ENCODE measurements around the gene F3.
"Not testable (repeated sequence)": the region's sequence is repeated elsewhere in the genome, so short reads cannot be mapped to it uniquely, and the experiment has no call there.

The F3 gene

DNA sequence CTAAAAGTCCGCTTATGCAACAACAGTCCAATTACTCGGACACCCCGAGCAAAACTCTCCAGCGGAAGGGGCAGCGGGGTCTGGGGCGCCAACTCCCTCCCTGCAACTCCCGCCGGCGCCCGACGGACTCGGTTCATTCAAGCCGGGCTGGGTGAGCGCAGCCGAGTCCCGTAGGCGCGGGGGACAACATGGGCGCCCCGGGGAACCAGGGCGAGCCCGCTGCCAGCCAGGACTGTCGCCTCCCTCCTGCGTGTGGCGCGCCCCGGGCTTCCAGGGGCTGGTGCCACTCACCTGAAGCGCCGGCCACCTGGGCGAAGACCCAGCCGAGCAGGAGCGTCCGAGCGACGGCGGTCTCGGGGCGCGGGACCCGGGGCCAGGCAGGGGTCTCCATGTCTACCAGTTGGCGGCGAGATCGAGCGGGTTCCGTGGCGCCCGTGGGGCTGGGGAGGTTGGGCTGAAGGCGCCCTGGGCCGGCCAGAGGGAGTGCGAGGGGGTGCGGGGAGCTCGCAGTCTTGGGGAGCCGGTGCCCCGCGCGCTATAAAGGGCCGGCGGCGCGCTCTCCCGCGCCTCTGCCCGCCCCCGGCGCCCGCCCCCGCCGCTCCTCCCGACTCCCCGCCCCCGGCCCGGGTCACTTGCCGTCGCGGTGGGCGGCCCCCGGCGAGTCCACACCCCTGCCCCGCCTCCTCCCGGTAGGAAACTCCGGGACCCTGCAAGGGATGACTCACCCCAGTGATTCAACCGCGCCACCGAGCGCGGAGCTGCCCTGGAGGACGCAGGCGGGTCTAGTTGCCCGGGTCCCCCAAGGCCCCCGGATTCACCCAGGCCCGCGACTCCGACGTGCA is at the start of gene F3:
Gene F3, minus strand, starts transcription at position 514 of the 842 bp plus-strand sequence. Its CDS starts 123 bp downstream, at position 391.
- DNase-seq = peak; percentile 14

DNA sequence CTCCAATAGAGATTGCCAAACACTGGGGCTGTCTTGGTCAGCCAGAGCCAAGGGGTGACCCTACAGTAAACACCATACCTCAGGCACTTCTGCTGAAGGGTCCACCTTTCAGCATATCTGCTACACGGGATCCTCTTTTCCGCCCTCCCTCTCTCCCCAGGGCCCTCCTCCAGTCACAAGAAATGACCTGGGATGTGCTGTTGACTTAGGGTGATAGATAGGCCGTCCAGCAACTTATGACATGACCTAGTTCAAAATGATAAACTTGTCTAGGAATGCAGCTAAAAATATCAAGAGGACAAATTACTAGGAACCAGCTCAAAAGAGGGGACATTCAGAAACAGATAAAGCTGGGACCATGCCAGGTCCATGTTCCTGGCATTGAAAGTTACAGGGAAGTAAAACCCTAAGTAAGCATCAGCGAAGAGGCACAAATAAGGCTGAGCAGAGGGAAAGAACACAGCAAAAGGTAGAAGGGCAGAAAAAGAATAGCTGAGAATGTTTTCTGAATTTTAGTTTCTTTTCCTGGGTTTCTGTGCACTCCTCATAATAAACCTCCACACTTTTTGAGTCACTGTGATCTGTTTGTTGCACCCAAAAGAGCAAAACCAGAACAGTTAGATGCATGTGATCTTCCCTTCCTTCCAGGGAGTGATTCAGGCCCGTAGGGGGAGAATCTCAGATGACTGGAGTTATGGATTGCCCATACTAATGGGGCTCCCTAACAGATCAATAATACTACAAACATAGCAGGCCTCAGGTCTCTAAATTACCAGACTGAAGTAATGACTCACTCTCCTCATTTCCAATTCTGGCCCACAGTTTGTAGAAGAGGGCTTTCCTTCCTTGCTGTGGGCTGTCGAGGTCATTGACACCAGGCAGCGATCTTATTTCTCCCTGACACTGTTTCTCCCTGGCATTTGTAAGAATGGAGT is 48.9 kb upstream of the F3 start:
- DNase-seq = no peak

DNA sequence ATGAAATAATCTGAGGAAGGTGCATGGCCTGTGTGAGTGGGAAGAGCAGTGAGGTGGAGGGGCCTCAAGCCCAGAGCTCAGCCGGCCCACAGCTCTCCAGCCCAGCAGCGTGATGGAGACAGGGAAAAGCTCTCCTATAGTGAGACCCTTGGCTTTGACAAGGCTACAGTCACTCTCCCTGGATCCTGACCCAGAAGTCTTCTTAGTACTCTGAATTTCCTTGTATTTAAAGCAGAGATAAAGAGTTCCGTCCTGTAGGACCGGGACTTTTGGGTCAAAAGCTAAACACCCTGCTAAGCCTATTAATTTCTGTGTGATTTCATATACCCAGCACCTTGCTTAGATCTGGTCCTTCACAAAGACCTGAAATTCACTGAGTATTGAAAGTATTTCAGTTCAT is 48.2 kb upstream of the F3 start:
- DNase-seq = no peak

DNA sequence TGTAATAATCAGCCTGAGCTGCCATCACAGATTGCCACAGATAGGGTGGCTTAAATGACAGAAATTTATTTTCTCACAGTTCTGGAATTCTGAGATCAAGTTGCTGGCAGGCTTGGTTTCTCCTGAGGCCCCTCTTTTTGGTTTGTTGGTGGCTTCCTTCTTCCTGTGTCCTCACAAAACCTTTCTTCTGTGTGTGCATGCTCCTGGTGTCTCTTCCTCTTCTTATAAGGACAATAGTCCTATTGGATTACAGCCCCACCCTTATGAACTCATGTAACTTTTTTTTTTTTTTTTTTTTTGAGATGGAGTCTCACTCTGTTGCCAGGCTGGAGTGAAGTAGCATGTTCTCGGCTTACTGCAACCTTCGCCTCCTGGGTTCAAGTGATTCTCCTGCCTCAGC is 41.0 kb upstream of the F3 start:
- no peak for DNase-seq

DNA sequence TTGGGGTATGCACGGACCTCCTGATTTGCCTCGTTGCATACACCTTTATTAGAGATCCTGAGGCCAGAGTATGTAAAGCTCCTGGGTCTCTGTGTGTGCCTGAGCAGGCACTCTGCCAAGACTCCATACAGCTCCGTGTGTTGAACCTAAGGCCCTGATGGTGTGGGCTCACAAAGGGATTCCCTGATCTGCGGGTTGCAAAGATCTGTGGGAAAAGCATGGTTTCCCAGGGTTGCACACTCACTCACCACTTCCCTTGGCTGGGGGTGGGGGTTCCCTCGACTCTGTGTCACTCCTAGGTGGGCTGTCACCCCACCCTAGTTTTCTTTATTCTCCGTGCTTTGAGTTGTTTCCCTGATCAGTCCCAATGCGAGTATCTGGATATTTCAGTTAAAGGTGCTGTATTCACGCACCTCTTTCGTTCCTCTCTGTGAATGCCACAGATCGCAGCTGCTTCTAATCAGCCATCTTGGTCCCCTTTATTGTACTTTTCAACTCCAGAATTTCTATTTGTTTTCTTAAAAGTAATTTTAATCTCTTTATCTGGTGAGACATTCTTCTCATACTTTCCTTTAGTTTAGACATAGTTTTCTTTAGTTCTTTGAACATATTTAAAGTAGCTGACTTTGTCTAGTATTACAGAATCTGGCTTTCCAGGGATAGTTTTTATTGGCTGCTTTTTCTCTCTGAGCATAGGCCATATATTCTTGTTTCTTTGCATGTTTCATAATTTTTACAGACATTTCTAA is 39.0 kb upstream of the F3 start:
- no peak for DNase-seq

DNA sequence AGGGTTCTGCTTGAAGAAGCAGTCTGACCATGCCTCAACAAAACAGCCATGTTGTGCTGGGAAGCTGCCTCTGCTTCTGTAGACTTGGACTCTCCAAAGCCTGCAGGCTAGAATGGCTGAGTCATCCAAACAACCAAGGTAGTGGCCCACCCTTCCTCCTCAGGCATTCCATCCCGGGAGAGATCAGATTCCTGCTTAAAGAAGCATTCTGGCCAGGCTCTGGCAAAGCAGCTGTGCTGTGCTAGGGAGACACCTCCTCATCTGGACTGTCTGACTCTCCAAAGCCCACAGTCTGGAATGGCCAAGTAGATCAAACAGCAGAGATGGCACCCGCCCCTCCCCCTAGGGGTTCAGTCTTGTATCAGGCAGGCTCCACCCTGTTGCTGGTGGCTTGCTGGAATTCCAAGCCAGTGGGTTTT is 38.3 kb upstream of the F3 start:
- DNase-seq = no peak

DNA sequence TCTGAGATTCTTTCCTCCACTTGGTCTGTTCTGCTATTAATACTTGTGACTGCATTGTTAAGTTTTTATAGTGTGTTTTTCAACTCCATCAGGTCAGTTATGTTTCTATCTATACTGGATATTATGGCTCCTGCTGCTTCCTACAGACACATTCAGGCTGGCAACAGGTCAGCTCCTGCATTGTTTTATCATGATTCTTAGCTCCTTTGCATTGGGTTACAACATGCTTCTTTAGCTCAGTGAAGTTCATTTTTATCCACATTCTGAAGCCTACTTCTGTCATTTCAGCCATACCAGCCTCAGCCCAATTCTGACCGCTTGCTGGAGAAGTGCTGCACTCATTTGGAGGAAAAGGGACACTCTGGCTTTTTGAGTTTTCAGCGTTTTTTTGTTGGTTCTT is 37.3 kb upstream of the F3 start:
- DNase-seq = no peak

DNA sequence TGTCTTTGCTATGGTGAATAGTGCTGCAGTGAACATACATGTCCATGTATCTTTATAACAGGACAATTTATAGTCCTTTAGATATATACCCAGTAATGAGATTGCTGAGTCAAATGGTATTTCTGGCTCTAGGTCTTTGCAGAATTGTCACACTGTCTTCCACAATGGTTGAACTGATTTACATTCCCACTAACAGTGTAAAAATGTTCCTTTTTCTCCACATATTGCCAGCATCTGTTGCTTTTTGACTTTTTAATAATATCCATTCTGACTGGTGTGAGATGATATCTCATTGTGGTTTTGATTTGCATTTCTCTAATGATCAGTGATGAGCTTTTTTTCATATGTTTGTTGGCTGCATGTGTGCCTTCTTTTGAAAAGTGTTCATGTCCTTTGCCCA is 32.4 kb upstream of the F3 start:
- not testable (repeated sequence) for DNase-seq

DNA sequence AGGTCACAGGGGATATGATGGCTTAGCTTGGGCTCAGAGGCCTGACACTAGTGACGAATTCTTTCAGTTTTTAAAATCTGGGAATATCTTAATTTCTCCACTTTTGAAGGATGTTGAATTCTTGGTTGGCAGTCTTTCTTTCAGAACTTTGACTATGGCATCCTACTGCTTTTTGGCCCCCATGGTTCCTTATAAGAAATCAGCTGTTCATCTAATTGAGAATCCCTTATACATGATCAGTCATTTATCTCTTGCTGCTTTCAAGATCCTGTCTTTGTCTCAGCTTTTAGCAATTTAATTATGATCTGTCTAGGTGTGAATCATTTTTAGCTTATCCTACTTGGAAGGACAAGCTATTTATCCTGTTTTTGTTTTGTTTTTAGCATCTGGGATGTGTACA is 31.2 kb upstream of the F3 start:
- DNase-seq = no peak

DNA sequence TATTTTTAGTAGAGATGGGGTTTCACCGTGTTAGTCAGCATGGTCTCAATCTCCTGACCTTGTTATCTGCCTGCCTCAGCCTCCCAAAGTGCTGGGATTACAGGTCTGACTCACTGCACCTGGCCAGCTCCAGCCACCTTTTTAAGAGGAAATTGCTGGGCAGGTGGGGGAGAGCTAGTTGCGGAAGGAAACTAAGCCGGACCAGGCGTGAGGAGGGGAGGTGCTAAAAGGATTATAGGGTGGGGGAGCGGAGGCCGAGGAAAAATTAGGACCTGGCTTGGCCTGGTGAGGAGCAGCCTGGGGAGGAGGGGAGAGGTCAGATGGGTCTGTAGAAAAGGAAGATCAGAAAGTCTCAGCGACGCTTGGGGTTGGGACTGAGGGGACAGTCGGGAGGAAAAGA is 29.4 kb upstream of the F3 start:
- DNase-seq = not testable (repeated sequence)

DNA sequence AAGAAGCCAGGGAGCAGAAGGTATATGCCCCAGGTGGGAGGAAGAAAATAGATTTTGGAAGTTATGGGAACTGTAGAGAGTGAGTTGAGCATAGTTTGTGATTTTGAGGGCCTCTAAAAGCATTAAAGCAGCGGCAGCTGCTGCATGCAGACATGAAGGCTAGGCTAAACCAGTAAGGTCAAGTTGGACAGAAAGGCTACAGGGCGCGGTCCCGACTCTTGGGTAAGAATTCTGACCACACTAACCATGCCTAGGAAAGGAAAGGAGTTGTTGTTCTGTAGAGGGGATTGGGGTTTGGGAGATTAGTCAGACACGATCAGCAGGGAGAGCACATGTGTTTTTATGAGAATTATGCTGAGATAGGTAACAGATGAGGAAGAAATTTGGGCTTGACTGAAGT is 27.2 kb upstream of the F3 start:
- not testable (repeated sequence) for DNase-seq

DNA sequence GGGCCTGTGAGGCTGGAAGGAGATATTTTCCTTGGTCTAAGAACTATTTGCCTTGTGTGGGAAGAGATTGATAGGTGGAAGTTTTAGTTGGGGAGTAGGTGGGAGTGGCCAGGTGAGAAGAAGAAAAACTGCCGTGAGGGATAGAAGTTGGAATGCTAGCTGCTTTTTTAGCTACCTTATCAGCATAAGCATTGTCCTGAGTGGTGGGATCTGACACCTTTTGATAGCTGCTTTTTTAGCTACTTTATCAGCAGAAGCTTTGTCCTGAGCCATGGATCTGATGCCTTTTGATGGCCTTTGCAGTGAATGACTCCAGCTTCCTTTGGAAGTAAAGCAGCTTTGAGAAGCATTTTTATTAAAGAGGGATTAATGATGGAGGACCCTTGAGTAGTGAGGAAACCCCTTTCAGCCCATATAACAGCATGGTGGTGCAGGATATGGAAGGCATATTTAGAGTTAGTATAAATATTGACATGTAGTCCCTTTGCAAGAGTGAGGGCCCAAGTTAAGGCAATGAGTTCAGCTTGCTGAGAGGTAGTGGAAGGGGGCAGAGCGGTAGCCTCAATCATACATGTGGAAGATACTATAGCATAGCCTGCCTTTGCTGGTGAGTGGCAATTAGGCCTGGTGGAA is 26.5 kb upstream of the F3 start:
- DNase-seq = not testable (repeated sequence)

DNA sequence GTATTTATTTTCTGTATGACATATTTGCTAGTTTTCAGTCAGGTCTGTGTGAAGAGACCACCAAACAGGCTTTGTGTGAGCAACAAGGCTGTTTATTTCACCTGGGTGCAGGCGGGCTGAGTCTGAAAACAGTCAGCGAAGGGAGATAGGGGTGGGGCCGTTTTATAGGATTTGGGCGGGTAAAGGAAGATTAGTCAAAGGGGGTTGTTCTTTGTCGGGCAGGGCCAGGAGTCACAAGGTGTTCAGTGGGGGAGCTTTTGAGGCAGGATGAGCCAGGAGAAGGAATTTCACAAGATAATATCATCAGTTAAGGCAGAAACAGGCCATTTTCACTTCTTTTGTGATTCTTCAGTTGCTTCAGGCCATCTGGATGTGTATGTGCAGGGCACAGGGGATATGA is 24.9 kb upstream of the F3 start:
- not testable (repeated sequence) for DNase-seq

DNA sequence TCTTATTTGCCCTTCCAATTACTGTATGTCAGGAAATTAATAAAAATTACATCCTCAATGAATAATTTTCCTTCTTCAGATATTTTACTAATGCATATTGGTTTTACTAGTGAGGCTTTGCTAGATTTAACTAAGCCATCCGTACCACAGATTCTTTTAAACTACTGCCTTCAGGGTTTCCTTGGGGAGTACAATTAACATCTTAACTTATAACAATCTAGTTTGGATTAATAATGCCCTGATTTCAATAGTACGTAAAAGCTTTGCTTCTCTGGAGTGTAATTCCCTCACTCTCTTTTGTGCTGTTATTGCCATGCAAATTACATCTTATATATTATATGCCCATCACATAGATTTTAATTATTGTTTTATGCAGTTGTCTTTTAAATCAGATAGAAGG is 24.3 kb upstream of the F3 start:
- no peak for DNase-seq

DNA sequence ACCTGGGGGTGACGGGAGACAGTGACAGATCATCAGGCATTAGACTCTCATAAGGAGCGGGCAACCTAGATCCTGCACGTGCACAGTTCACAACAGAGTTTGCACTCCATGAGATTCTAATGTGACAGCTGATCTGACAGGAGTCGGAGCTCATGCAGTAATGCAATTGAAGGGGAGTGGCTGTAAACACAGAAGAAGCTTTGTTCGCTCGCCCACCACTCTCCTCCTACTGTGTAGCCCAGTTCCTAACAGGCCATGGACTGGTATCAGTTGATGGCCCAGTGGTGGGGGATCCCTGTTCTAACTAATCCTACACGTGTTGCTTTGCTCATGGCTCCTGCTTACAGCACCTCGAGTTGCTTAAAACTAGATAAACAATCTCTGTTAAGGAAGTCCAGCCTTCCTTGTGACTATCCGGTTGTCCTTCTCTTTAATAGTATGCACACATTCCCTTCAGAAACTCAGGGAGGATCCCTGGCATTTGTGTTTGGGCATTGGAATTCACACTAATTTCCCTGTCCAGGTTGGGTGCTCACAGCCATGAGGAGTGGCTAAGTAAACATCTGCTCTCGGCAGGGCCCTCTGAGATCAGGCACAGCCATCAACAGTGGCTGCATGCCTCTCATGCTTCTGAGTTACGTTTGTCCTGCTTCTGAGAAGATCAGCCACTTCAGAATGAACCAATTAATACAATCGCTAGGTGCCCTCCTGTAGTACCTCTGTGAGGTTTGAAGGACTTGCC is 21.1 kb upstream of the F3 start:
- DNase-seq = no peak

DNA sequence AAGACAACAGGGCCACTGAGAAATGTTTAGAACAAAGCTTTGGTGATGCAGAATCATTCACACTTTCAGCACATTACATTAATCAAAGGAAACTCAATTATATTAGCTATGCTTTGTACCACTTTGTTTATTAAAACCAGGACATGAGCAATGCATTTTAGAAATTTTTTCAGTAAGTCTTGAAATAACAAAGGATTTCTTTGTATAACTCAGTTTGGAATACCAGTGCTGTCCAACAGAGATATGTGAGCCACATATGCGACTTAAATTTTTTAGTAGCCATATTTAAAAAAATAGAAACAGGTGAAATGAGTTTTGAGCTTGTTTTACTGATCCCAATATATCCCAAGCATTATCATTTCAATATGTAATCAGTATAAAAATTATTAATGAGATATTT is 18.8 kb upstream of the F3 start:
- no peak for DNase-seq

DNA sequence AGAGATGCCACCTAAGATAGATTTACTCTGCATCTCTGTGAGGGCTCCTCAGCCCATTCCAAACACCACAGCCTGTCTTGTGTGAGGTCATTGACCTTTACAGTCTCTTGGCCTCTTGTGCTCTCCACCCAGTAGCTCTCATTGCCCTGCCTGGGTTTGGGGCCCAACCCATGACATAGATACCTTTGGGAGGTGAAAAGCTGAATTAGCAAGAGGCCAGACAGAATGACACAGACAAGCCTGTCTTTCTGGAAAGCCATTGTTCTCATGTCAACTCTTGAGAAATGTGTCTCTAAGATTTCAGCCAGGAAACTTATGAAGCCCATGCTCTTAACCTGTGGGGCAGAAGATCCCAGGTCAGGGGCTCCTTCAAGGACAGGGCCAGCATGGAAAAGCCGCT is 18.4 kb upstream of the F3 start:
- DNase-seq = no peak

DNA sequence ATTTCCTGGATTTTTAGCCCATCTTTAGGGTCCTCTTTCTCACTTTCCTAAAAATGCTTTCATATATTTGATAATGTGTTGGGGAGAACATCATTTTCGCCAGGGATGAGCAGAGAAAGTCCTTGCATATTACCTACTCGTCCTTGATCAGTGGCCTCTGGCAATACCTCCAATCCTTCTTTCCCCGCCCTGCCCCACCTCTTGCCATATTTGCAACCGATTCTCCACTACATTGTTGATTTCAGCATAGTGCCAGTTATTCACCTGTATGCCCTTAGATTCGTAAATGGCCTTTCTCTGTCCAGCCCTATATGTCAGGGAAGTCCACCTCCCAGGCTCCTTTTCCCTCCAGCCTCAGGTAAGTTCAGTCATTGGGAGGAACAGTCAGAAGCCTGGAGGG is 13.5 kb upstream of the F3 start:
- DNase-seq = no peak

DNA sequence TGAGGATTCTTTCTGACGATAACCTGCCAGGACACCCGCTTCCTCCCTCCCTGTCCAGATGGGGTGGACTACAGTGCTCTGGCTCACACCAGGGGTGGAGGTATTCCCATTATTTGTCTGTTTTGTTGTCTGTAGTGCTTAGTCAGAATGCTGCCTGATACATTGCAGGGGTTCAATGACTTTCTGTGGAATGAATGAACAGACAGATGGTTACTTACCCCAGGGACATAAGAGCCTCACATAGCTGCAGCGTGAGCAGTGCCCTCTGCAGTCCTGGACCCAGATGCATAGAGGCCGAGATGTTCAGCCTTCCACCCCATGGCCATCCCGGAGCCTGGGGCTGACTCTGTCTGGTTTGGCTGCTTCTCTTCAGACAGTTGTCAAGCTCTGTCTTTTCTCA is 13.0 kb upstream of the F3 start:
- DNase-seq = no peak

DNA sequence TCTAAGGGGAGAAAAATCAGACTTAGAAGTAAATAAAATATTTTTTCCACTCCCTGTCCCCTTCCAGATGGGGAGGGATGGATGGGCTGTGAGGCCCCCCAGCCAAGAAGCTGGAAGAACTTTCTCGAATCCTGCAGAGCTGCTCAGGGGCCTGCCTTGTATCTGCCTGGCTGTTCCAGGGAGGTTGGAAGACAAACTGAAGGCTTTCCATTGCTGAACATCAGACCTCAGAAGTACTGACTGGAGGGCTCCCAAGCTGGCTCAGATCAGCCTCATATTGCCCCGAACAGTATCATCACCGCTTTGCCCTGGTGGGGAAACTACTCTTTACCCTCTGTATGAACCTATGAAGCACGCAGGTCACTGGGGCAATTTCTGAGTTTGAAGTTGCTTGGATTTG is 12.4 kb upstream of the F3 start:
- DNase-seq = no peak

DNA sequence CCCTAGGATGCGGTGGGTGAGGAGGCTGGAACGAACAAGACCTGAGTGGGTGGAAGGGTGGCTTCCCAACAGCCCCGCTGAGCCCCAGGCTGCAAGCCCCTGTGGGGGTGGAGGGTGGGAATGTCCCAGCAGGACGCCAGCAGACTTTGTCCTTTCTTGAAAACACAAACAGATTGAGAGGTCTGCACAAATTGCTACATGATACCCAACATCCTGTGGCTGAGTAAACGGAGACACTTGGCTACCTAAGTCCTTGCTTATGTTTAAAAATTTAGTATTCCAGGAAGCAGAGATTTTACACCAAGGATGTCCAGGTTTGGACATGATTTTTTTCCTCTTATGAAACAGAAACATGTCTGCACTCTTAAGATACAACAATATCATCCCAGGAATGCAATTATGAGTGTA is 11.8 kb upstream of the F3 start:
- no peak for DNase-seq

DNA sequence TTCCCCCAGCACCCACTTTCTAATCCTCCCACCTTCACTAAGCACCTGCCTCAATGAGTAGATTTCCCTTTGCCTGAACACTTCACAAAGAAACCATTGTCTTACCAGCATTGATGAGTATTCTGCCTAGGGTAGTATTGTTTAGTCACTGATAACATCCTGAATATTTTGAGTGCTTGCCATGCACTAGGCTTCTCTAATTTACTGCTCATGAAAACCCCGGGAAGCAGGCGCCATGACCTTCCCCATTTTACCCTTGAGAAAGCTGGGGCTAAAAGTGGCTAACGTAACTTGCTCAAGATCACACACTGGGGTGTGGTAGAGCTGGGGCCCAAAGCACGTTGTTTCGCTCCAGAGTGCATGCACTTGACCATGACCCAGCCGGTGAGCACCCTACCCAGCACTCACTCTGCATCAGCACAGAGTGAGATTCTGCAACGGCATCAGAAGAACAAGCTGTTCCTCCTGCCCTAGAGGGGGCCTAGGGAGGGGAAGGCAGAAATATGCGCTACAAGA is 10.6 kb upstream of the F3 start:
- no peak for DNase-seq

All from GOT3 (cell line).